OCI-LY3 (cell line): Measurements from ENCODE around the gene OR1K1.

ENCODE experiments used
- EZH2phosphoT487 ChIP-seq: fragments of 200-600 bp; shearing (Covaris generic); IDR thresholded peaks from 2 replicates; pipeline ENCODE4 v1.6.1; 2018; ENCODE audit warnings: antibody characterized with exemption, mixed run types, low read depth
- TF ChIP-seq, protein P1 (sequence below): fragments of 200-600, 300-600 bp; sonication (generic); IDR thresholded peaks from 2 replicates; pipeline ENCODE4 v1.5.1; 2014; ENCODE audit warnings: antibody characterized with exemption, low read length, low read depth

DNA sequence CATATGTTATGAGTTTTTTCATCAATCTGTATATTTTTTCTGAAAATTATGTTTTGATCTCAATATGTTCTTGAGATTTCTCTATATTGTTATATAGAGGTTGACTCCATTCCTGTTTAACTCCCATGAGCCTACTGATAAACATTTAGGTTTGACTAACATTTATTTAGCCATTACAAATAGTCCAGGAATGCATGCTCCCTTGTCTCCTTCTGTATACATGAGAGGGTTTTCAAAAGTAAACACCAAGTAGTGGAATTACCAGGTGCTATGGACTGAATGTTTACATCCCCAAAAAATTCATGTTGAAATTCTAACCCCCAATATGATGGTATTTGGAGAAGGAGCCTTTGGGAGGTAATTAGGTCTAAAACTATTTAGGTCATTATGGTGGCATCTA, 14.7 kb upstream of the OR1K1 start:
- TF ChIP-seq, protein P1, sequence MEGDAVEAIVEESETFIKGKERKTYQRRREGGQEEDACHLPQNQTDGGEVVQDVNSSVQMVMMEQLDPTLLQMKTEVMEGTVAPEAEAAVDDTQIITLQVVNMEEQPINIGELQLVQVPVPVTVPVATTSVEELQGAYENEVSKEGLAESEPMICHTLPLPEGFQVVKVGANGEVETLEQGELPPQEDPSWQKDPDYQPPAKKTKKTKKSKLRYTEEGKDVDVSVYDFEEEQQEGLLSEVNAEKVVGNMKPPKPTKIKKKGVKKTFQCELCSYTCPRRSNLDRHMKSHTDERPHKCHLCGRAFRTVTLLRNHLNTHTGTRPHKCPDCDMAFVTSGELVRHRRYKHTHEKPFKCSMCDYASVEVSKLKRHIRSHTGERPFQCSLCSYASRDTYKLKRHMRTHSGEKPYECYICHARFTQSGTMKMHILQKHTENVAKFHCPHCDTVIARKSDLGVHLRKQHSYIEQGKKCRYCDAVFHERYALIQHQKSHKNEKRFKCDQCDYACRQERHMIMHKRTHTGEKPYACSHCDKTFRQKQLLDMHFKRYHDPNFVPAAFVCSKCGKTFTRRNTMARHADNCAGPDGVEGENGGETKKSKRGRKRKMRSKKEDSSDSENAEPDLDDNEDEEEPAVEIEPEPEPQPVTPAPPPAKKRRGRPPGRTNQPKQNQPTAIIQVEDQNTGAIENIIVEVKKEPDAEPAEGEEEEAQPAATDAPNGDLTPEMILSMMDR: no peak
- TF ChIP-seq EZH2phosphoT487: no peak
